Hippocampal formation (tissue), 2 donors: ENCODE measurements around the gene S100A13.

ENCODE experiments used
- DNase-seq, 2 donors: peaks; one replicate each; lab custom pipeline; 2025; lab: John Stamatoyannopoulos, UW

Gene S100A13

DNA sequence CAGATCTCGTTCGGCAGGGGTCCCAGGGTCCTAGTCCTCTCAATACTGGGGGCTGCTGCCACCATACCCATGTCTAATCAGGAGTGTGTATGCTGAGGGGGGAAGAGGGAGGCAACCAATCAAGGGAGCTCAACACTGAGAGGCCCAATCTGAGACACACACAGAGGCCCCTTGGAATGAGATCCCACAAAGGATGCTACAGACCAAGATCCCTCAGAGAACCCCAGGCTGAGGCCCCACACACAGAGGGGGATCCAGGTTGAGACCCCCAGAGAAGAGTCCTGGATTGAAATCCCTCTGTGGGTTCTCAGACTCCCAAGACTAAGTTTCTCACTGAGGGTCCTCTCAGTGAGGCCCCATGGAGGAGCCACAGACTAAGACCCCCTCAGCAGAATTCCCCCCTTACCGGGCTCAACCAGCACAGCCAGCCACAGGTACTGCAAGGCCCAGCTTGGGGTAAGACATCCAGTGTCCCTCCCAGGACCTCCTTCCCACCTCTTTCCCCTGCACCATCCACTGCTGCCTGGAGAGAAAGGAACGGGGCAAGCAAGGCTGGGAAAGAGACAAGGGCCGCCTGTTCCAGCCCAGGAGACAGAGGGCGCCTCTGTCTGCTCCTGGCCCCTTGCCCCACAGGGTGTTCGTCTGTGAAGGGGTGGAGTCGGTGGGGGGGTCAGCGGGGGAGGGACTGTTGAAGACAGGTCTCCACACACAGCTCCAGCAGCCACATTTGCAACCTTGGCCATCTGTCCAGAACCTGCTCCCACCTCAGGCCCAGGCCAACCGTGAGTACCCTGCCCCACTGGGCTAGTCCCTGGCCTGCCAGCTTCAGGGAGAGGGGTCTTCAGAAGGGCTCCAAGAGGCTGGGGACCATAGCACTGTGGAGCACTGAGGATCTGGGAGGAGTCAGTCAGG, 666 bp upstream of the S100A13 start, which contains the start of gene S100A1:
TSS of gene S100A1 (plus strand) at position 720 of the 912 bp plus-strand sequence. CDS start 2,088 bp downstream, outside the sequence.
- DNase-seq, result peak; percentile 53 to 68

DNA sequence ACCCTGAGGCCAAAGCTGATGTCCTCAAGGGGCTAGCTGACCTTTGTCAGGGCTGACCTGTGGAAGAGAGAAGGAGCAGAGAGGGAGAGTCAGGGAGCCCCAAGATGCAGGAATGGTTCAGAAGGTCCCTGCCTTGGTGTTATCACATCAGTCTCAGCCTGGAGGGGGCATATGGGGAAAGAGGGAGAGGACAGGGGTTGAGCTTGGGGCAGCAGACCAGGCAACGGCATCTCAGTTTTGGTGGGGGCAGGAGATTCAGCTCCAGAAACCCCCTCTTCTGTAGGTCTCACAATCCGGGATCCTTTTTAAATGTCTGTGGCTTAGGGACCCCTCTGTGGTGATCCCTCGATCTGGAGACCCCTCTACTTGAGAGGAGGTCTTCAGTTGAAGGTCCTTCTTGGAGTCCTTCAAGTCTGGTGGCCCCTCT, 815 bp downstream of the S100A13 start:
- no peak for DNase-seq

DNA sequence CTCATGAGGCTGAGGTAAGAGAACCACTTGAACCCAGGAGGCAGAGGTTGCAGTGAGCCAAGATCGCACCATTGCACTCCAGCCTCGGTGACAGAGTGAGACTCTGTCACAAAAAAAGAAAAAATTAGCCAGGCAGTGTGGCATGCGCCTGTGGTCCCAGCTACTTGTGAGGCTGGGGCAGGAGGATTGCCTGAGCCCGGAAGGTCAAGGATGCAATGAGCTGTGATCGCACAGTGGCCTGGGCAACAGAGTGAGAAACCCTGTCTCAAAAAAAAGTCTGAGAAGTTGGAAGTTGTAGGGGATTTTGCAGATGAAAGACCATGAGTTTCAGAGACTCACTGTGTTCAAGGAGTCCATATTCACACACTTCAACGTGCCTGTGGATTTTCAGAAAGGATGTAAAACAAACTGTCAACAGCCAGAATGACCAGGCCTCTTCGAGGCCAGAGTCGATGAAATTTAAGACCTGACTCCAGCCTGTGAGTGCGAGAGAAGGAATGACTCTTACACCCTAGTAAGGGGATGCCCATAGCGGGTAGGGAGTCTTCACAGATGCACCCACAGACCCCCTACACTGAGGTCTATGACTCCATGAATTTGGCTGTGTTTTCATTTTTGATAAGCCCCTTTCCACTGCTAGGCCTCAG, 2.2 kb downstream of the S100A13 start:
- DNase-seq, result no peak

DNA sequence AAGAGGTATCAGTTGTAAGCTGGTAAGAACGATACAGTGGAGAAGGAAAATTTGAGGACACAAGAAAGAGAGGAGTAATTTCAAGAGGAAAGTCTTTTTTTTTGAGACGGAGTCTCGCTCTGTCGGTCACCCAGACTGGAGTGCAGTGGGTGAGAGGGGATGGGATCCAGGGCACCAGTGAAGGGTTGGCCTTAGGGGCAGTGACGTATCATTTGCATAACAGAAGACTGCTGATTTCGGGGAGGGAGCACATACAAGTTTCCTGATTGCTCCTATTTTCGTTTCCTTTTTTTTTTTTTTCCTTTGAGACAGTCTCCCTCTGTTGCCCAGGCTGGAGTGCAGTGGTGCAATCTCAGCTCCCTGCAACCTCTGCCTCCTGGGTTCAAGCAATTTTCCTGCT, 4.2 kb downstream of the S100A13 start:
- no peak for DNase-seq

DNA sequence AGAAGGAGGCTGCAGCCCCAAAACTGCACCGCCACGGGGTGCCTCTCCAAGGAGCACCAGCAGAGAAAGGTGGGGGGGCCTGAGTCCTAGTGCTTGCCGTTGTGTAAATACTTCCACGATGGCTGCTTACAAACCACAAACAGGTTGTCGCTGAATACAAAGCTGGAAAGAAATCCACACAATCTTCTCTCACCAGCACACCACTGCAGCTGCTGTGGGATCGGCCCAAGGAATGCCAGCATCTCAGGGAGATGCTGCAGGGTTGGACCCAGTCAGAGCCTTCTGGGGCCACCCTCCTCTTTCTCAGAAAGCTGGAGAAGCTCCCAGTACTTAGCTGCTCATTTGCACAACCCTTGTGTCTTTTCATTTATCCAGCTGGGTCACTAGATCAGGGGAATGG, 8.1 kb downstream of the S100A13 start:
- no peak for DNase-seq

DNA sequence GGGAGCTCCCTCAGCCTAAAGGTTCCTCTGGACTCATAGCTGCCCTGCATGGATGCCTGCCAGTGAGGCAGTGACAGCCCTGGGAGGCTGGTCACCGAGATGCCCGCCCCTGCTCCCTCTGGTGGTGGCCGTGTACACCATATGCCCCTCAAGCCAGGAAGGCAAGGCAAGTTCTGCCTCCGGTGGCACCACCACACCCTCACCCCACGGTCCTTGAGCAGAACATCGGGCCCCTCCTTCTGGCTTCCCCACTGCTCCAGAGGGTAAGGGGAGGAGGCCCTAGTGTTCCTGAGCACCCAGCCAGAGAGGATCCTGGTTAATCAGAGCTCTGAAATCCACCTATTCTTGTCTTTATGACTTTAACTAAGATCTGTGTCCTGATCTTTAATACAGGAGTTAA, 9.6 kb downstream of the S100A13 start:
- DNase-seq, result no peak

DNA sequence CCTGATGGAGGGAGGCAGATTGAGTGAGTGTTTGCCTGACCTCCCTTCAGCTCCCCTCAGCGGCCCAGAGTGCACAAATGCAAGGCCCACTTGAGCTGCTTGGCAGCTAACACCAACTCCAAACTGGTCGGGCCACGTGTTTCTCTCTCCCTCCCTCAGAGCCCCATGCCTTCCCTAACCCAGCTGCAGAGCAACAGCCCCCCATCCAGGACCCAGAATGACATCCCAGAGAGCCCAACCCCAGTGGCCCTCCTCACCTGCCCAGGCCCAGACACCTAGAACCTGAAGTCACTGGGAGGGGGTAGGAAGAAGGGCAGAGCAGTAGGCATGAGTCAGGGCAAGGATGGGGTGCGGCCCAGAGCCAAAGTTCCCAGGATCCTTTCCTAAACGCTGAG, 10.4 kb downstream of the S100A13 start:
- DNase-seq, result no peak

DNA sequence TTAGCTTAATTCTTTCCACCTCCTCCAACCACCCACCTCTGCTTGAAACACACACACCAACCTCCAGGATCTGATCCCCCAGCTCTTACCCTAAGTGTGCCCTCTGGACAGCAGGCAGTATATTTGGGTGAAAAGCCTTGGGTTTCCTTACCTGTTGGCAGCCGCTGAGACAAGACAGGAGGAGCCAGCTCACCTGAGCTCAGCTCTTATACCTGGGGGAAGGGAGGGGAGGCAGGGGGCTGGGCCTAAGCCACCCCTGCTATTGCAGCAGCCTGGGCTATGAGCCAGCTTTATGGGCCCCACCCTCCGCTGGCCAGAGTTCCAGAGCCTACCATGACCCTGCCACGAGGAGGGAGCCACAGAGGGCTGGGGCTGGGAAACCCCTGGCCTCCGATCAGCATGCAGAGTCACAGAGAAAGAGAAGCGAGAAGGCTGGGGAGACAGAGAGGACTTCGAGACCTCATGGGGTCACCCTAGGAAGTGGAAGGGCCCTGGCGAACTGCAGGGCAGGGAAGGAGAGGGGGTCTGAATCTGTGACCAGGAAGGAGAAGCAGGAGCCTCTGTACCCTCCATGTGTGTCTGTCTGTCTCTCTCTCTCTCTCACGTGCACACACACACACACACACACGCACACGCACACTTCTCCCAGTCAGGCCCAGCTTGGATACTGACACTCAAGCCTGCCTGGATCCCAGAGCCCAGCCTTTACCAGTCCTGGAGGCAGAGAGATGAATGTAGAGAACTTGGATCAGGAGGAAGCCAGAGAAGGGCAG, 11.0 kb downstream of the S100A13 start, which contains the start of gene S100A14:
TSS of gene S100A14 (minus strand) at position 182 of the 773 bp plus-strand sequence. CDS start 467 bp downstream, outside the sequence.
- DNase-seq, result no peak

DNA sequence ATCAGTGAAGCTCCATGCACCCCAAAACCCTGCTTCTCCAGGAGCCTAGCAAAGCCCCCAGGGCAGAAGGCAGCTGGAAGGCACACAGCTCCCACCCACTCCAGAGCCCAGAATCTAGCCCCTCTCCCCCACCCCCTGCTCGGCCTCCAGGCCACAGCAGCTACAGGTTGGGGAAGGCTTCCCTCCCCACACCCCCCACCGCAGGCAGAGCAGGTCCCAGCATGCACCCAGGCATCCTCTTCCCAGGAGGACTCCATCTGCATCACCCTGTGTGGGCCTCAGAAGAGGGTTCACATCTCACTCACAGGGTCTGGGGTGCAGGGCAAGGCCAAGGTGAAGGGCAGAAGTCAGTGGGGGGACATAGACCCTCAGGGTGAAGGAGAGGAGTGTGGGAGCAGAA, 11.9 kb downstream of the S100A13 start:
- no peak for DNase-seq

DNA sequence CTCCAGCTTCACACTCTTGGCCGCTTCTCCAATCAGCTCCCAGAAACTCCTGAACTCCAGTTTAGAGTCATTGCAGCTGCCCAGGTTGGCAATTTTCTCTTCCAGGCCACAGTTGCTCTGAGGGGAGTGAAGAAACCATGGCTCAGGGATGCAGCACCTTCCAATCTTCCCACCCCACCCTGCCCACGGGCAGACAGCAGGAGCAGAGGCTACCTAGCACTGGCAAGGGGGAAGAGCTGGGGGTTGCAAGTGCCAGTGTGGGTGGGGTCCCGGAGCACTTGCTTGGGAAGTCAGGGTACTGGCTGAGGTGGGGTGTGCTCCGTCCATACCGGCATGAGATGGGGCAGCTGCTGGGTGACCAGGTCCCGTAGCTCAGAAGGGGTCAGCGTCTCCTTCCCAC, 12.4 kb downstream of the S100A13 start:
- DNase-seq, result no peak

DNA sequence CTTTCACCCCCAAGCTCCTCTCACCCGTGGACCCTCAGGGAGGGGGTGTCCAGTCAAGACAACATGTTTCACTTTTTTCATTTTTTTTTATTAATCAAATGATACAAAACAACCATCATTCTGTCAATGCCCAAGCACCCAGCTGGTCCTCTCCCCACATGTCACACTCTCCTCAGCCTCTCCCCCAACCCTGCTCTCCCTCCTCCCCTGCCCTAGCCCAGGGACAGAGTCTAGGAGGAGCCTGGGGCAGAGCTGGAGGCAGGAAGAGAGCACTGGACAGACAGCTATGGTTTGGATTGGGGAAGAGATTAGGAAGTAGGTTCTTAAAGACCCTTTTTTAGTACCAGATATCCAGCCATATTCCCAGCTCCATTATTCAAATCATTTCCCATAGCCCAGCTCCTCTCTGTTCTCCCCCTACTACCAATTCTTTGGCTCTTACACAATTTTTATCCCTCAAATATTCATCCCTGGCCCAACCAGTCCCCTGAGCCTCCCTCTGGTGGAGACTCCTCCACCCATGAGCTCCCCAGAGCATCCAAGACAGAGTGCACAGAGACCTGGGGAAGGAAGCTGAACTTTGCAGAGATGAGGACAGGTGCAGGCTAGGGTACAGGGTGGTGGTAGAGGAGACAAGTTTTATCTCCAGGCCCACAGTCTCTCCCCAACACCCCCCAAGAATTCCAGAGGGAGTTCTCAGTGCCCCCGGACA, 13.0 kb downstream of the S100A13 start:
- no peak for DNase-seq

DNA sequence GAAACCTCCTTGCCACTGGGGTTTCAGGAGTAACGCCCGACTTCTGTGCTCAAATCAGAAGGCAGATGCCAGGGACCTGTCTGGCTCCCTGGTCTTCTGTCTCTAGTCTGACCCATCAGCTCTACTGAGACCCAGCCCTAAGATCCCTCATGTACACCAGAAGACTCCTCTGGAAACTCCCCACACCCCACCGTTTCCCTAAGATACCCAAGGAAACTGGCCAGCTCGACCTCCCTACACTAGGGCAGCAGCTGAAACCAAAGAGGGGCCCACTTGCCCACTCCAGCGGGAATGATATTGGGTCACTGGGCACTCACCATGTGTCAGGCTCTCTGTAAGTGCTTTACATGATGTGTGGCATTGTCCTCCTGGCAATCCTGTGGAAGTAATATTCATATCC, 13.9 kb downstream of the S100A13 start:
- DNase-seq, result no peak

DNA sequence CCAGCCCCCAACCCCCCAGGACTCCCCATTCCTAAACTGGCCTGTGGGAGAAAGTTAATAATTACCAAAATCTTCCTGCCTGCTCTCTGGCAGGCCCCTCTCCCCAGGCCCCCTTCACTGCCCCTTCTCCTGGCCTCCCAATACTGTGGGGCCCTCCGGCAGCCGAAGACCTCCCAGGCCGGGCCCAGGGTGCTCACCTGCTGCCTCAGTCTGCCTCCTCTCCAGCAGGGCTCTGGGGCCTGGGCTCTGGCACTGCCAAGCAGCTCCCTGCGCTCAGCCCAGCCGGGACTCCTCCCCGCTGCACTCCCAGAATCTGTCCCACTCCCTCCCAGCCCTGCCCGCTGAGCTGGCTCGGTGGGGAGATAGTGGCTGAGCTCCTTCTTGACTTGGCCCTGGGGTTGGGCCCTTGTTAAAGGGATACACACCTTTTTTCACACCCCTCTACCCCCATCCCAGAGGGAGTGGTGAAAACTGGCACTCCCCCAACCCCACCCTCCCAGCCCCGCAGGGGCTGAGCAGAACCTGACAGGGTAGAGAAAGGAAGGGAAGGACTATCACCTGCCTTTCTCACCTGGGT, 14.5 kb downstream of the S100A13 start, which contains the start of gene S100A16:
TSS of gene S100A16 (minus strand) at position 383 of the 577 bp plus-strand sequence. CDS start 4,986 bp downstream, outside the sequence.
- DNase-seq, result no peak

DNA sequence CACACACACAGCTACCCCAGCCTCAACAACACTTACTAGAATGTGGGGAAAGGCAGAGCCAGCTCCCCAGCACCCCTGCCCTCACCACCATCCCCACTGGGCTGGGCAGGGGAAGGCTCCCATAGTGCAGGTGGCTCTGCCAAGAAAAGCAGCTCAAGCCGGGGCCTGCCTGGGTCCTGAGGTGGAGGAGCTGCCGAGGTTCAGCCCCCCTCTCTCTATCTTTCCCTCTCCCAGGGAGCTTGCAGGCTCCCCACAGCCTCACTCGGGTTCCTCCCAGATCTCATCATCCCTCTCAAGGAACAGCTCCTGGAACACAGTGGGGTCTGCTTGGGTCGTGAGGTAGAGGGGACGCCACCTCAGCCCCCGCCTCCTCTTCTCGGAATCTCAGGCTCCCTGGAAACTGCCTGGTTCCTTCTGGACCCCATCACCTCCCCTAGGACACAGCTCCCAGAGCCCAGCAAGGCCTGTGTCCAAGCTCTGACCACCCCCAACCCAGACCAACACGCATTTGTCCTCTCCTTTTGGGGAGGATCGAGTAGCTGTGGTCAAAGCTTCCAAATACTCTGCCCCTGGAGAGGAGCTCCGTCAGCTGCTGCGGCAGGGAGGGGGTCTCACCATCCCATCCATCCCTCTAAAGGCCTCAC, 15.1 kb downstream of the S100A13 start:
- no peak for DNase-seq

DNA sequence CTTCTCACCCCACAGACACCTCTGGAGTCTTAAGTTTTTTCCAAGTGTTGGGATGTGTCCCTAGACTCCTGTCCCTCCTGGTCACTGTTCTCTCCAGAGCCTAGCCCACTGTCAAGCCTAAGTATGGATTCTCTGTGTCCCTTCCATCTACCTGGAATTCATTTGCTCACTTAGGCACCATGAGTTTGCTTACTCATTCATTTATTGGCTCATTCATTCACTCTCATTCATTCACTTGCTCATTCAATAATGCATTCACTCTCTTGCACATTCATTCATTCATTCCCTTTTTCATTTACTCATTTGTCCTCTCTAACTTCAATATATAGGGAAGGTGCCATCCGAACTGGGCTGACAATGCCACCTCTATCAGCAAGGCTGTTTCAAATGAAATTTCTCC, 15.9 kb downstream of the S100A13 start:
- DNase-seq, result no peak

DNA sequence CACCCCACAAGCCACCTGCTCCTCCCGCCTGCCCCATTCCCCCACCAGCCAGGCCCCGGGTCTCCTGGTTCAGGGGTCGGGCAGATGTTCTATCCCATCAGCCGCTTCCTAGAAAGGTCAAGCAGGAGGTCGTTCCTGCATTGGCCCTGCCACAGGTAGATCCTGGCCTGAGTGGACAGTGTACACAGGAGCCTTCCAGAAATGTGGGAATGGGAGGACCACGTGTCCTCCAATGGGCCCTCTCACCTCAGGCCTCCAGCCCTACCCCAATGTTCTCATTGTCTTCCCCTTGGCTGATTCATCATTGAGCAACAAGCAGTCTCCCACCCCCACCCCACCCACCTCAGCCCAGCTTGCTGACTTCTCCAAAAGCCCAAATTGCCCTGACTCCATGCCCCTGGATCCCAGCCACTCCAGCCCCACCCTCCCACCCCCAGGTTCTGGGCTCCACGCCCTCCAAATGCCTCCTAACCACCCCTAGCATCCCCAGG, 16.4 kb downstream of the S100A13 start:
- DNase-seq, result no peak

DNA sequence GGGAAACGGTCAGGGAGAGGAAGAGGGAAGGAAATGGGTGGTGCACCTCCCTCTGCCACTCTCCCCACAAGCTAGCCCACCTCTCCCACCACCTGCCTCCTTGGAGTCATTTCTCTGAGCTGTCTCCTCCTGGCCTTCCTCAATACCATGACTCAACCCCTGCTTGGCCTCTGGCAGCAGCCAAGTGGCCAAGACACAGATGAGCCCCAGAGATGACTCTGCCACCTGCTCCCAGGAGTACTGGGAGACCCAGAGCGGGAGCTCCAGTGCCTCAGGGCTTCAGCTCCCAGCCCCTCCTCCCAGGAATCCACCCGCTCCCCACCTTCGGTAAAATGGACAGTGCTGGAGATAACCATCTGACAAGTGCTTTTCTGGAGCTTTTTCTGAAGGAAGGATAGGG, 17.0 kb downstream of the S100A13 start:
- no peak for DNase-seq

DNA sequence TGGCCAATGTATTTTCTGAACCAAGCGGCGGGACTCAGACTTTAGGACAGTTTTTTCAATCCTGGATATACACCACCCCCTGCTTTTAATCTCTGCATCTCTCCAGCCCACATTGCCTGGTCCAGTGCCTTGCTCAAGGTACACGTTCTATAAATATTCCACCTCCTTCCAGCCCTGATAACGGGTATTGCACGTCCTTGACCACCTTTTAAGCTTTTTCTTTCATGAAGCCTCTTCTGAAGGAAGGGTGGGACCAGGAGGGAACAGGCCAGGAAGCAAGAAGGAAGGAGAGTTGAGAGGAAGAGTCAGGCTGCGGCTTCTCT, 17.8 kb downstream of the S100A13 start:
- no peak for DNase-seq

DNA sequence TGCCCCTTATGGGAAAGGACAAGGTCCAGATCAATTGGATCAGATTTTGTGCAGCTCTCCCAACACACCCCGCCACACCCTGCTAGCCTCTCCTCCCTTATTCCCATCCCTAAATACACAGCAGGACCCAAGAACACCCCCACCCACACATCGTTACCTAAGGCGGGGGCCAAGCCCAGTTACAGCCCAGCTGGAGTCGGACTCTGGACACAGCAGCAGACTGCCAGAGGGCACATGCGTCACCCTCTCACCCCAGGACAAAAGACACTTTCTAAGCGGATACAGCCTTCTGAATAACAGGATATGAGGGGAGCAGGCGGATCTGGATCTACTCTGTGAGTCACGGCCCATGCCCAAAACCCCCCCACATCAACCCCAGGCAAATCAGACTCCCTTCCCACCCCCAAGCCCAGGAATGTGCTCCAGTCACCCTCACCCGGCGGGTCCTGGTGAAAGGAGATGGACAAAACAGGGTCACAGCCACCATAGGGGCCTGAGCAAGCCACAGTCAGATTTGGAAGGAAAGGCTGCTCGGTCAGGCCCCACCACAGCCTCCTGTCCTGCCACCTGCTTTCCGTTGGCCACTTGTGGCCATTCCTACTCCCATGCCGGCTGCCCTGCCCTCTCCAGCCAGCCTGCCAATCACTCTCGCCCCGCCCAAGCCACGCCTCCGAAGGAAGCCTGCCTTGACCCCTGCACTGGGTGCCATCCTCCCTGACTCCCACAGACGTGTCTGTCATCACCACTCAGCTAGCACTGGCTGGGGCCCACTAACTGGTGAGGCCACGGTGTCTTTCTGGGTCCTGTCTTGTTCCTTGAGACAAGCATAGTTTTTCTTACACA, 18.3 kb downstream of the S100A13 start:
- DNase-seq, result peak; percentile 35 to 64
